Measurements from ENCODE around the gene IZUMO4.
A peak's percentile ranks its signal among the peaks of the same experiment; 100 is the strongest.

Gene IZUMO4

DNA sequence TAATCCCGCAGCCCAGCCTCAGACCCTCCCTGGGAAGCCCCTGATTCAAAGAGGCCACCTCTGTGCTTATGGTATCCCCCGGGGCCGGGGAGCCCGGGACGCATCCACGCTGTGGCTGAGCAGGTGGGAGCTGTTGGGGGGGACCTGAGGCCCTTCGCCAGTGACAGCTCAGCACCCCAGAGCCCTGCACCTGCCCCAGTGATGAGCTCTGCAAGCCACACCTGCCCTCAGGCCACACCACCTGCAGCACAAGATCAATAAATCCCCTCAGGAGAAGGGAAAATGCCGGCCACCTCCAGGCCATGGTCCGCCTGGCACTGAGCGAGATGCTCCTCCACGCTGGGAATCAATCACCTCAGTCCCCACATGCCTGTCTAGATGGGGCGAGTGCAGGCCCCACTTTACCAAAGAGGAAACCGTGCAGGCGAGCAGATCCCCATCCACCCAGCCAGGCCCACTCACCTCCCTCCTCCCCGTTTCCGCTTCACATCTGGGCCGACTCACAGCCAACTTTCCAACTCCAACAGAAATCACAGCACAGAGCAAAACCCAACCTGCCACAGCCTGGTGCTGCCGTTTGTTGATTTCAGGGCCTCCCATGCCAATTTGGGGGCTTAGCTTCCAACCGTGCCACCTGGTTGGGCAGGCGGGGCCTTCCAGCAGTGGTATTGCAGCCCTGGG, 13.4 kb upstream of the IZUMO4 start:
- peak; percentile 66 to 73 for DNase-seq

DNA sequence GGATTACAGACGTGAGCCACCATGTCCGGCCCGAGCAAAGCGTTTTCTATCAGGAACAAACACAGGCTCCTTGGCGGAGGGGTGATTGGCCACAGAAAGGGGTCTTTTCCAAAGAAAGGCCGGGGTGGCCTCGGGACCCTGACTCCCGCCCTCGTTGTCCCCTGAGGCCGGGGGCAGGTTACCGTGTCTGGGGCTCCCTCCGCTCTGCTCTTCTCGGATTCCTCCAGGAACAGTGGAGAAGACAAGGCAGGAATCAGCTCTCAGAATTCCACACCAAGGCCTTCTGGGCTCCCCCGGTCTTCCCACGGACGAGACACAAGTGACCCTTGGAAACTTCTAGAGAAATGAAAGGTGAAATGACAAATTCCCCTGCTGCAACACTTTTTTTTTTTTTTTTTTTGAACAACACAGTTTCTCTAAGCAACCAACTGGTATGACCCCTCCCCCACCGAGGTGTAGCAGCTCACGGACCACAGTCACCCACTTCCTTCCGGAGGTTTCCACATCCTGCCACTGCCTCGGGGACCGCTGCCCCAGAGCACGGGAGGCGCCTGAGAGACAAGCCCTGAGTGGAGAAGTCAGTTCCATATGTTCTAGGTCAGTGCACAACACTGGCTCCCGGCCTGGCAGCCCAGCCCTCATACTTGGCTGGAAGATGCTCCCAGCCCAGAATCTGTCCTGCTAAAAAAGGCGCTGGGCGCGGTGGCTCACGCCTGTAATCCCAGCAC, 11.6 kb upstream of the IZUMO4 start:
- DNase-seq = peak; percentile 91 to 95

DNA sequence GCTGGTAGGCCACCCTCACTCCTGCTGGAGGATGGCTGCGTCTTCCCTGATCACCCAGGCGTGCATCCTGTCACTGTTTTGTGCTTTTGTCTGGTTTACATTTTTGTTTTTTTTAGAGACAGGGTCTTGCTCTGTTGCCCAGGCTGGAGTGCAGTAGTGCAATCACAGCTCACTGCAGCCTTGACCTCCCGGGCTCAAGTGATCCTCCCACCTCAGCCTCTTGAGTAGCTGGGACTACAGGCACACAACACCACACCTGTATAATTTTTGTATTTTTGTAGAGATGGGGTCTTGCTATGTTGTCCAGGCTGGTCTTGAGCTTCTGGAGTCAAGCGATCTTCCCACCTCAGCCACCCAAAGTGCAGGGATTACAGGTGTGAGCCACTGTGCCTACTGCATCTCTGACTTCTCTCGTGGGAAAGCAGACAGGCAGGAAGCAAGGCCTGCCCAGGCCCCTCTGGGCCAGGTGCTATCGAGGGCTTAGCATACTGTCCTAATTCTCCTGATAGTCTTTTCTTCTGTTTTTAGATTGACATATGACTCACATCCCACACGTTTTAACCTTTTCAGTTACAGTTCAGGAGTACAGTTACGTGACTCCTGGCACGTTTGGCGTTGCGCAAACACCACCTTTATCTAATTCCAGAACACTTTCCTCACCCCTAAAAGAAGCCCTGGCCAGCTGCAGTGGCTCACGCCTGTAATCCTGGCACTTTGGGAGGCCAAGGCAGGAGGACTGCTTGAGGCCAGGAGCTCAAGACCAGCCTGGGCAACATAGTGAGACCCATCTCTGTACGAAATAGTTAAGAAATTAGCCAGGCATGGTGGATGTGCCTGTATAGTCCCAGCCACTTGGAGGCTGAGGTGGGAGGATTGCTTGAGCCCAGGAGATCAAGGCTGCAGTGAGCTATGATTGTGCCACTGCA, 9.8 kb upstream of the IZUMO4 start:
- peak; percentile 79 to 84 for DNase-seq

DNA sequence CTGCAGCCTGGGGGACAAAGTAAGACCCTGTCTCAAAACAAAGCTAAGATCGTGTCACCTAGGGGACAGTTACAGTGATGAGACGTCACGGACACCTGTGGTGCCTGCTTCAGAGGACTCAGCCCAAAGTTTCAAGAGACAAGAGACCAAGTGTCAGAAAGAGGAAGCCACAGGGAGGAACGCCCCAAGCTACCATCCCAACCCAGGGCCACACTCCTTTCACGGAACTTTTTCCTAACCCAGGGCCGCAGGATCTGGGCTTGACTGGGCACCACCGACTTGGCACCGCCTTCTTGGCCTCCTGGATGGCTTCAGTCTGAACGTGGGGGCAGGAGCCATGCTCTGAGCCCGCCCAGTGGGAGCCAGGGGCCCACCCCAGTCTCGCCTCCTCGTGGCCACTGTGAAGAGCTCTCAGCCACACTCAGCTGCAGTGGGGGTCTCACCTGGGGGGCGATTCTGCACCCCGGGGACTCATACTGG, 9.1 kb upstream of the IZUMO4 start:
- peak in 1 of 2 experiments; percentile 44 for DNase-seq

DNA sequence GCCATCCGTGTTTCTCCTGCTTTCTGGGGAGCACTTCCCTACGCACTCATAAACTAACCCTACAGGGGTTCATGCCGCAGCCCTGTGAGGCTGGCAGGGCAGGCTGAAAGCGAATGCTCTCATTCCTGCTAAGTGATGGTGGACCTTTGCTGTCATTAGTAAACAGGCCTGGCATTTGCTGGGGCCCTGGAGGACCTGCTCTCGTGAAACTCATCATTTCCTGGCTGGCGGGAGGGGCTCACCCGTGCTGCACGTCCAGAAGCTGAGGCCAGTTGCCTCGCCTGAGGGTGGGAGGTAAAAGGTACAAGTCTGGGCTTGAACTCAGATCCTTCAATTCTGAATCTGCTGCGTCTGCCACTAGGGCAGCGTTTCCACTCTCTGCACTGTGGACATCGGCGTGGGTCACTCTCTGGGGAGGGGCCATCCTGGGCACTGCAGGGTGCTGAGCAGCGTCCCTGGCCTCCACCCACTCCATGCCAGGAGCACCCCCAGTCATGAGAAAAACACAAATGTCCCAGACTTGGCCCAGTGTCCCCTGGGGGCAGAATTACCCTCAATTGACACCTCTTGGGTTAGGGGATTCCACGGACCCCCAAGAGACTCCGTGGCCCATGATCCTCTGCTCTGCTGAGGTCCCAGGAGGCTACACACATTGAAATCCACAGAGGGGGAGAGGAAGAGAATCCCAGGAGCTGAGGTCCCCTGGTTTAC, 7.6 kb upstream of the IZUMO4 start:
- DNase-seq = peak in 1 of 2 experiments; percentile 48

DNA sequence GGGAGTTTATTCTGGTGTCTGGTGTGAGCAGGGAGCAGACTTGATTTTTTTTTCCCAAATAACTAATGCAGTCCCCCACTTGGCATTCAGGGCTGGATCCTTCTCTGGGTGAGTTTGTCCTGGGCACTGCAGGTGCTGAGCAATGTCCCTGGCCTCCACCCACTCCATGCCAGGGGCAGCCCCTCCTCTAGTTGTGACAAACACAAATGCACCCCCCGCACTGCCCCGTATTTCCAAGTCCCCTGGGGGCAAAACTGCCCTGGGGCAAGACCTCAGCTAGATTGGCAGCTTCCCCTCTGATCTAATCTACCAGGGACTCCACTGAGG, 7.0 kb upstream of the IZUMO4 start:
- no peak for DNase-seq

DNA sequence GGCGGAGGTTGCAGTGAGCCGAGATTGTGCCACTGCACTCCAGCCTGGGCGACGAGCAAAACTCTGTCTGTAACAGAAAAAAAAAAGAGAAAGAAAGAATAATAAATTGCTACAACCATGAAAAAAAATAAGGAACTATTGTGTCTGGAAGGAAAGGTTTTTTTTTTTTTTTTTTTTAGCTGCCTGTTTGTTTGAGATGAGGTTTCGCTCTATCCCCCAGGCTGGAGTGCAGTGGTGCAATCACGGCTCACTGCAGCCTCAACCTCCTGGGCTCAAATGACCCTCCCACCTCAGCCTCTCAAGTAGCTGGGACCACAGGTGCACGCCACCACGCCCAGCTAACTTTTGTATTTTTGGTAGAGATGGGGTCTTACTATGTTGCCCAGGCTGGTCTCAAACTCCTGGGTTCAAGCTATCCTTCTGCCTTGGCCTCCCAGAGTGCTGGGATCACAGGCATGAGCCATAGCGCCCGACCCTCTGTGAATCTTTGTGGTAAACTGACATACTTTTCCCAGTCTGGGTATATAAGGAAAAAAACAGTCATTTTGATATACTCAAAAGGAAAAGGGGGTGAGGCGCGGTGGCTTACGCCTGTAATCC, 4.7 kb upstream of the IZUMO4 start:
- peak in 1 of 2 experiments; percentile 32 for DNase-seq

DNA sequence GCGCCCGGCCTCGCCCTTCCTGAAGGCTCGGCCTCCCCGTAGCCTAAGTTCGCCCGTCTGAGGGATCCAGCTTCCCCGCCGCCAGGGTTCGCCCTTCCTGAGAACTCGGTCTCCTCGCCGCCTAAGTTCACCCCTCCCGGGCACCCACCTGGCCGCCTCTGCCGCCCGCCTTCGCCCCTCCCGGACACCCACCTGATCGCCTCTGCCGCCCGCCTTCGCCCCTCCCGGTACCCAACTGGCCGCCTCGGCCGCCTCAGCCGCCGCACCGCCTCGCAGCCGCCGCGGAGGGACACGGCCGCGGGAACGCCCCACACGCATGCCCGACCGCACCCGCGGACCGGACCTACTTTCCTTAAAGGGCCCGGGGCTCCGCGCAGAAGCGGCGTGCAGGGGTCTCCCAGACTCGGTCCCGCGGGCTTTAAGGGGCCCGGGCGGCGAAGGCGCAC, 658 bp upstream of the IZUMO4 start, which contains the start of gene MOB3A:
Gene MOB3A (minus strand): TSS at position 293 of the 446 bp plus-strand sequence. CDS start 17,766 bp downstream, outside the sequence.
- DNase-seq = peak; percentile 85 to 87

DNA sequence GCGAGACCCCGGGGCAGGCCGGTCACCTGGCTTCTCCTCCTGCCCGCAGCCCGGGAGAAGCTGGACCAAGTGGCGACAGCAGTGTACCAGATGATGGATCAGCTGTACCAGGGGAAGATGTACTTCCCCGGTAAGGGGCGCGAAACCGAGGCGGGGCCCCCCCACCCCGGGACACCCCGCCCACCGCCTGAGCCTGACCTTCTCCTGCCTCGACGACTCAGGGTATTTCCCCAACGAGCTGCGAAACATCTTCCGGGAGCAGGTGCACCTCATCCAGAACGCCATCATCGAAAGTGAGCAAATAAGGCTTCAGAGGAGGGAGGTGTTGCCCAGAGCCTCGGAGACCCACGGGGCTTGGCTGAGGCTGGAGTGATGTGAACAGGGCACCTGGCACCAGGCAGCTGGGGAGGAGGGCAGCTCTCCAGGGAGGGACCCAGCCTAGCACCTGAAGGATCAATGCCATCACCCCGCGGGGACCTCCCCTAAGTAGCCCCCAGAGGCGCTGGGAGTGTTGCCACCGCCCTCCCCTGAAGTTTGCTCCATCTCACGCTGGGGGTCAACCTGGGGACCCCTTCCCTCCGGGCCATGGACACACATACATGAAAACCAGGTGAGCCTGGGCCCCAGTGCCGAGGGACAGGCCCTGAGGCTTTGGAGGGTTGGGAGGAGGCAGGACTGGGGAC, 629 bp downstream of the IZUMO4 start:
- peak; percentile 66 to 71 for DNase-seq

DNA sequence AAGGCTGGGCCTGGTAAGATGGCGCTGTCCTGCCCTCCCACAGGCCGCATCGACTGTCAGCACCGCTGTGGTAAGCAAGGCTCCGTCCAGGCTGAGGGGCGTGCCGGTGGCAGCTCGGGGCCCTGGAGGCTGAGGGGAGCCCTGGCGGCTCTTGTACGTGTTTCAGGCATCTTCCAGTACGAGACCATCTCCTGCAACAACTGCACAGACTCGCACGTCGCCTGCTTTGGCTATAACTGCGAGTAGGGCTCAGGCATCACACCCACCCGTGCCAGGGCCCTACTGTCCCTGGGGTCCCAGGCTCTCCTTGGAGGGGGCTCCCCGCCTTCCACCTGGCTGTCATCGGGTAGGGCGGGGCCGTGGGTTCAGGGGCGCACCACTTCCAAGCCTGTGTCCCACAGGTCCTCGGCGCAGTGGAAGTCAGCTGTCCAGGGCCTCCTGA, 1.2 kb downstream of the IZUMO4 start:
- no peak for DNase-seq

DNA sequence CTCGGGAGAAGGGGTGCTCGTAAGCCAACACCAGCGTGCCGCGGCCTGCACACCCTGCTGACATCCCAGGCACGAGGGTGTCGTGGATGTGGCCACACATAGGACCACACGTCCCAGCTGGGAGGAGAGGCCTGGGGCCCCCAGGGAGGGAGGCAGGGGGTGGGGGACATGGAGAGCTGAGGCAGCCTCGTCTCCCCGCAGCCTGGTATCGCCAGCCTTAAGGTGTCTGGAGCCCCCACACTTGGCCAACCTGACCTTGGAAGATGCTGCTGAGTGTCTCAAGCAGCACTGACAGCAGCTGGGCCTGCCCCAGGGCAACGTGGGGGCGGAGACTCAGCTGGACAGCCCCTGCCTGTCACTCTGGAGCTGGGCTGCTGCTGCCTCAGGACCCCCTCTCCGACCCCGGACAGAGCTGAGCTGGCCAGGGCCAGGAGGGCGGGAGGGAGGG, 2.4 kb downstream of the IZUMO4 start:
- DNase-seq = no peak

DNA sequence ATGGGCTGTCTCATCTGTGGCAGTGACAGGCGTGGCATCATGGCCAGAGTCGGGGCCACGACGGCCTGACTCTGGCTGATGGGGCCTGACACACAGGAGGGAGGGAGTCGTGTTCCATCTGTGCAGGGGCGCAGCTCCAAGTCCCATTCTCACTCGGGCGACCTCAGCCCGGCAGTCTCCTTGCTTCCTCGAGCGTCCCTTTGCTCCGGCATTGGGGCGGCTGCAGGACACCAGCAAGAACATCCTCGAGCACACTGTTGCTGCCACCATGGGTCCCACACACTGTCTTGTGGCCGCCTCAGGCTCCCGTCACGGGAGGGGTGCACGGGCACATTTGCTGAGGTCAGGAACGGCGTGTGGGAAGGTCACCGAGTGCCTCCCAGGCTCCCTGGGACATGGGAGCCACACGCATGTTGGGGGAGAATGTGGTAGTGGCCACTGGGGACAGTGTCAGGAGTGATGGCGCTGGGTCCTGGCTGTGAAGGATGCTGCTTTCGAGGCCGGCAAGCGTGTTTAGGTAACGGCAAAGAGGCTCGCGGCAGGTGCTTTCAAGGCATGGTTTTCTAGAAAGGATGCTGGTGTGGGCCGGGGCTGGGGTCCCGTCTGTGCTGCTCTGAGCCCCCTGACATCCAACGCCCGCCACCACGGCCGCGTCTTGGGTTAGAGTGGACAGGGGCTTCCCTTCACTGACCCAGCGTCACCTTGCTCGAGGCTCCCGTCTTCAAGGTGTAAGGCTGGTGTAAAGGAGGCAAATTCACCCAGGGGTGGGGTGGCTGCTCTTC, 3.4 kb downstream of the IZUMO4 start:
- no peak for DNase-seq

DNA sequence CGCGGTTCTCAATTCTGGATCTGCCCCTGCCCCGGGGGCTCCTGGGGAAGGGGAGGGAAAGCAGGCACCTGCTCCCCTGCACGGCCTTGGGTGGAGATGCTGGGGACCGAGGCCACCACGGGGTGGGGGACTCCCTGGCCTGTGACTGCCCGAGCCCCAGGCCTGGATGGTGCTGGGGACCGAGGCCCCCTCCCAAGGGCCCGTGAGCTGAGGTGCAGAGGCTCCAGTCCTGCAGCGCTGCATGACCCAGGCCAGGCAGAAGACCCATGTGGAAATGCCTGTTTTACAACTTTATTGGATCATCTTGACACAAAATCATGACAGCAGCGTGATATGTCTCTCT, 4.0 kb downstream of the IZUMO4 start:
- DNase-seq = no peak

DNA sequence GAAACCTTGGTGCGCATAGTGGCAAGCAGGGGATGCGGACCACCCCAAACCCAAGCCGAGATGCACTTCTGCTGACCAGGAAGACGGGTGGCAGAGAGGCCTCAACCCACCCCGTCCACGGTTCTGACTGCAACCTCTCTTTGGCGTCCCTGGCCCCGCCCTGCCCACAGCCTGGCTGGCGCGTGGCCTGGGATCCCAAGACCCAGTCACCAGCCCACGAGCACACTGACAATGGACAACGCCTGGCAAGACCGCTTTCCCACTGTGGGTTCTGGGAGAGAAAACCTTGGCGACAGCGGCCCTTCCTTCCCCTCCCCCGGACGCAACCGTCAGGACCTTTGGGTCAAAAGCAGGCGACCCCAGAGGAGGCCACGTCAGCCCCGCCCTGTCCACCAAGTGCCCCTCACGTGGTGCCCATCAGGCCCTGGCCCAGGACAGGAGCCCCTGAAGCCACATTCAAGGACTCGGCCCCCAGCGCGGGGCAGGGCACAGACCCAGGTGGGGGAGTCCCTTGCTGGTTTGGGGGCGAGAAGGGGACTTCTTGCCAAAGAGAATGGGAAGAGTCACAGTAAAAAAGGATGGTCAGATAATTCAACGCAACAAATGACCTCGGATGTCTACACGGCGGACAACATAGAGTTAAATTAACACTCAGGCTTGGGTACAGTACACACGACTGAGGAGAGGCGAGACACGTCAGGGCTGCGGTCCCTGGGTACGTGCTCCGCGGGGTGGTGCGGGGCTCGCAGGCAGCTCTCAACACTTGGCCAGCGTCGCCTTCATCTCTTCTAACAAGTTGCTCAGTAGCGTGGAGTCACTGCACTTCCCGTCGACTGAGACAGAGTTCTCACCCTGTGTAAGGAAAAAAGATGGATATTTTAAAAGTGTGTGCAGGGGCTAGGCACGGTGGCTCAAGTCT, 5.0 kb downstream of the IZUMO4 start:
- DNase-seq = no peak

DNA sequence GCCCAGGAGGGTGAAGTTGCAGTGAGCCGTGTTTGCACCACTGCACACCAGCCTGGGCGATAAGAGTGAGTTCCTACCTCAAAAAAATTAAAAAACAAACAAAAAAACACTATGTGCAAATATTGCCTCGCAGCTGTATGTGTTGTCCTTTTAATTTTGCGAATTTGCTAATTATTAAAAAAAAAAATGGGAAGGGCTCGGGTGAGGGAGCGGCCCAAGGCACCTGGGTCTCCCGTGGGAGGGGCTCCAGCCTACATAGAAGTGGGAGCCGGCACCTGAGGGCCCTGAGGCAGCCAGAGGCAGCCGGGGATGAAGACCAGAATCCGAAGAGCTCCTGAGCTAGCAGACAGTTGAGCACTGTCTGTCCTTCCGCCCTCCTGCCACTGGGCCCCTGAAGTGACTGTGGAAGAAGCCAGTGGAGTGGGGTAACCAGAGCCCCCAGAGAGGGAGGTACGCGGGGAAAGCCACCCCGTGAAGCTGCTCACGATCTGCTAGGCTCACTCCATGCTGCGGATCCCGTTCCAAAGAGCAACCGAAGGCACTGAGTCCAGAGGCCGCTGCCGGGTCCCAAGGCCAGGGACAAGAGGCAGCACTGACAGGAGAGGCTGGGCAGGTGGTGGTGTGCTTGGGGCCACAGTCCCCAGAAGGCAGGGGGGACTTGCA, 6.5 kb downstream of the IZUMO4 start:
- no peak for DNase-seq

DNA sequence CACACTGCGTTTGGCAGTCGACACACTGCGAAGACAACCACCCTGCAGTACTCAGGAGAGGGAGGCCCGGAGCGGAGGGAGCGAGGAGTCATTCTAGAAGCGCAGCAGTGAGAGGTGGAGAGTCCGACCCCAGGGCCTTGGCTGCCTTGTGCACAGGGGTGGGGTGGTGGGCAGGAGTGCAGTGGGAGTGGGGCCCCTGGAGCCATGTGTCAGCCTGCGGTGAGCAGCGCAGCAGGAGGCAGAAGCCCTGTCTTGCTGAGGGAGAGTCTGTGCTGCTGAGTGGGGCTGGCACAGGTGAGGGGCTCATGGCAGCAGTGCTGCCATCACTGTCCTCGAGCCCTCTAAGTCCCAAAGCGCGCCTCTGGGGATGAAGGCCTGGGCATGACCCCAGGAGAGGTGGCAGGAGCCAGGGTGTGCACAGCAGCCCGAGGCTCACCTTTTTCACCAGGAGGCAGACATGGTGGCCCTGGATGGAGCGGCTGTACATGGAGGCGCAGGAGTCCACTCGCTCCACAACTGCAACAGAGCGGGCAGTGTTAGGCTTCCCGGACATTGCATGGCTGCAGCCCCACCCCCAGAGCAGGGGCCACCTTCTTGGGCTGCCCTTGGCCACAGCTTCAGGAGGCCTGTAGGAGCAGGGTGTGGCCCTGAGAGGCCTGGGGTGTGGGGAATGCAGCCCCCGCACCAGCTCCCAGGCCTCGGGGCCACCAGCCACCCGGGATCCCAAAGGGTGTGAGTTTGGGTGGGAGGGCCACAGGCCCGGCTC, 11.7 kb downstream of the IZUMO4 start:
- no peak for DNase-seq

DNA sequence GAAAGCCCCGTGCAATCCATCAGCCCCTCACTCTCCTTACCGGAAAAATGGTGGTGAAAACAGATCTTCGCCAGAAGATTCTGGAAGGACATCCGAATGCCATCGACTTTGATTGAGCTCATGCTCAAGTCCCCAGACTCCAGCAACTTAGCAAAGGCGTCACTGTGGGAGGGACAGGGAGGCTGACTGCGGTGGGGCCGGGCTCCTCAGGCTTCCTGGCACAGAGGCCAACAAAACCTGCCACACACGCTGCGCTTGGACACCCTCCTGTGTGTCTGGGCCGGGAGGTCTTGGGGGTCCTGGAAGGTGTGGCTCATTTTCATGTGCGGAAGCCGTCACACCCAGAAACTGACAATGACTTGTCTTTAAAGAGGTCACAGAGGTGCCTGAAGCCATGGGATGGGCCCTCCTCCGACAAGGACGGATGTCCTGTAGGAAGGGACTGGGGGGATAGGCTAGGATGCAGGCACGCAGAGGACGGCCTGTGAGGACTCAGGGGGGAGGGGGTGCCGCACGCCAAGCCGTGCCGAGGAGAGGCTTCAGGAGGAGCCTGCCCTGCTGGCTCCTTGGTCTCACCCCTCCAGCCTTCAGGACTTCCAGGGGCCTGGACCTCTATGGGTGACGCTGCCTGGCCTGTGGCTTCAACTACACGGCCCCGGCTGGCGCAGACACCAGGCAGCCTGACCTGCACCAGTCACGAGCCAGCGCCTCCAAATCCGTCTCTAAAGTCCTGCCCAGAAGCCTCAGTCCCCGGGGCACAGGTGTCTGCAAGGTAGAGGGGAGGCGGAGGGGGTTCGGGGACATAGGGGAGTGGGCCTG, 12.5 kb downstream of the IZUMO4 start:
- no peak for DNase-seq
